Sigmoid colon (tissue), 4 donors: ENCODE measurements around the gene SMC1B.

Experiments used
- EP300 ChIP-seq, 4 donors: sonication (generic); formaldehyde crosslinking; IDR thresholded peaks; one replicate each; pipeline ENCODE4 v1.6.1; 2017; ENCODE audit warnings: antibody characterized with exemption in 4 of 4
- POLR2A ChIP-seq, 2 donors: fragments of 450-650 bp; IDR thresholded peaks; one replicate each; pipeline ENCODE4 v1.6.1; 2016; ENCODE audit warnings: antibody characterized with exemption in 2 of 2, mild to moderate bottlenecking in 2 of 2, moderate library complexity in 2 of 2
- POLR2AphosphoS5 ChIP-seq, 4 donors: sonication (generic); formaldehyde crosslinking; IDR thresholded peaks; one replicate each; pipeline ENCODE4 v1.6.1; 2017; ENCODE audit warnings: antibody characterized with exemption in 4 of 4
- TF ChIP-seq, protein P1 (sequence below), 4 experiments: fragments of 450-650 bp in 3 of 4; fragments of 200-600 bp in 1 of 4; IDR thresholded peaks; one replicate each; pipeline ENCODE4 v1.5.1; 2016 to 2019; ENCODE audit warnings: antibody characterized with exemption in 4 of 4, mild to moderate bottlenecking in 3 of 4, moderate library complexity in 2 of 4

DNA sequence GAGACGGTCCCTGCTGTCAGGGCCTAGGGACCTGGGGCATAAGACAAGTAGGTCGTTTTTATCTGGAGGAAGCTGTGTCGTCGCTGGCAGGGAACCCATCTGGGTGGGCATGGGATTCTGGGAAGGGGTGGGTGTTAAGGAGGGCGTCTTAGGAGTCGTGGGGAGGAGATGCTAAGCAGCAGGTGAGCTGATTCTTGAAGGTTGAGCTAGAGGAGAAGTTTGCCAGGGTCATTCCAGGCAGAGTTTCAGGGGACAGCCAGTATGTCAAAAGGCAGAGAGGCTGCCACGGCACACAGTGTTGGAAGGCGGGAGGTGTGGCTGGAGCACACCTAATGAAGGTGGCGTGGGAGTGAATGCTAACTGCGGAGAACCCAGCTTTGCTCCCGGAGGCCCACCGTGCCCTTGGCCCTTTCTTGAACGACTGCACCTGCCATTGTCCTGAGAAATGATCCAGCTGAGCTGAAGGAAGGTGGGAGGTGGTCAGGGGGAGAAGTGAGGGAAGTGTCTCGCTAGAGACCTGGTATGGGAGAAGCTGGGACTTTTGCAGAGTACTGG lies 102.3 kb downstream of the SMC1B start:
- TF ChIP-seq POLR2A (IDR thresholded peaks at IDR 0.05) (no peak), POLR2AphosphoS5 (IDR thresholded peaks at IDR 0.05) (no peak), EP300 (IDR thresholded peaks at IDR 0.05) (no peak)
- TF ChIP-seq, protein P1, sequence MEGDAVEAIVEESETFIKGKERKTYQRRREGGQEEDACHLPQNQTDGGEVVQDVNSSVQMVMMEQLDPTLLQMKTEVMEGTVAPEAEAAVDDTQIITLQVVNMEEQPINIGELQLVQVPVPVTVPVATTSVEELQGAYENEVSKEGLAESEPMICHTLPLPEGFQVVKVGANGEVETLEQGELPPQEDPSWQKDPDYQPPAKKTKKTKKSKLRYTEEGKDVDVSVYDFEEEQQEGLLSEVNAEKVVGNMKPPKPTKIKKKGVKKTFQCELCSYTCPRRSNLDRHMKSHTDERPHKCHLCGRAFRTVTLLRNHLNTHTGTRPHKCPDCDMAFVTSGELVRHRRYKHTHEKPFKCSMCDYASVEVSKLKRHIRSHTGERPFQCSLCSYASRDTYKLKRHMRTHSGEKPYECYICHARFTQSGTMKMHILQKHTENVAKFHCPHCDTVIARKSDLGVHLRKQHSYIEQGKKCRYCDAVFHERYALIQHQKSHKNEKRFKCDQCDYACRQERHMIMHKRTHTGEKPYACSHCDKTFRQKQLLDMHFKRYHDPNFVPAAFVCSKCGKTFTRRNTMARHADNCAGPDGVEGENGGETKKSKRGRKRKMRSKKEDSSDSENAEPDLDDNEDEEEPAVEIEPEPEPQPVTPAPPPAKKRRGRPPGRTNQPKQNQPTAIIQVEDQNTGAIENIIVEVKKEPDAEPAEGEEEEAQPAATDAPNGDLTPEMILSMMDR (IDR thresholded peaks at IDR 0.05) = no peak
